Measurements from ENCODE around the gene ATP5PO.

- TF ChIP-seq, protein P1, sequence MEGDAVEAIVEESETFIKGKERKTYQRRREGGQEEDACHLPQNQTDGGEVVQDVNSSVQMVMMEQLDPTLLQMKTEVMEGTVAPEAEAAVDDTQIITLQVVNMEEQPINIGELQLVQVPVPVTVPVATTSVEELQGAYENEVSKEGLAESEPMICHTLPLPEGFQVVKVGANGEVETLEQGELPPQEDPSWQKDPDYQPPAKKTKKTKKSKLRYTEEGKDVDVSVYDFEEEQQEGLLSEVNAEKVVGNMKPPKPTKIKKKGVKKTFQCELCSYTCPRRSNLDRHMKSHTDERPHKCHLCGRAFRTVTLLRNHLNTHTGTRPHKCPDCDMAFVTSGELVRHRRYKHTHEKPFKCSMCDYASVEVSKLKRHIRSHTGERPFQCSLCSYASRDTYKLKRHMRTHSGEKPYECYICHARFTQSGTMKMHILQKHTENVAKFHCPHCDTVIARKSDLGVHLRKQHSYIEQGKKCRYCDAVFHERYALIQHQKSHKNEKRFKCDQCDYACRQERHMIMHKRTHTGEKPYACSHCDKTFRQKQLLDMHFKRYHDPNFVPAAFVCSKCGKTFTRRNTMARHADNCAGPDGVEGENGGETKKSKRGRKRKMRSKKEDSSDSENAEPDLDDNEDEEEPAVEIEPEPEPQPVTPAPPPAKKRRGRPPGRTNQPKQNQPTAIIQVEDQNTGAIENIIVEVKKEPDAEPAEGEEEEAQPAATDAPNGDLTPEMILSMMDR (conservative IDR thresholded peaks at IDR 0.05 in 1 of 2, IDR thresholded peaks at IDR 0.05 in 1 of 2; ENCODE audit: low read depth in 1 of 2, low read length in 2 of 2): no peak
- TF ChIP-seq EZH2 (IDR thresholded peaks at IDR 0.05; ENCODE audit: low read length, missing control alignments): no peak
Measured at GRCh38 chr21:33908760-33909159, 6.8 kb downstream of the ATP5PO start.

Data from fibroblast of lung (primary cell).